Peyer's patch (tissue), 4 donors: ENCODE data around the gene CTR9. TPM values are rescaled to one million over a fixed set of nuclear protein-coding genes. Genes with fewer than 3 reads are reported as not detected.

Experiments used
- DNase-seq, 3 donors: peaks; one replicate each; pipeline ENCODE4 v3.0.0-alpha.2; 2017 to 2019
- H3K27ac ChIP-seq, 4 donors: fragments of 200-600 bp; sonication (generic); one replicate each; pipeline ENCODE4 v1.5.1; 2016 to 2019
- H3K27me3 ChIP-seq, 2 donors: fragments of 200-600 bp; sonication (generic); one replicate each; pipeline ENCODE4 v1.5.1; 2019
- H3K36me3 ChIP-seq, 3 donors: fragments of 200-600 bp; sonication (generic); one replicate each; pipeline ENCODE4 v1.5.1; 2016 to 2019
- H3K4me1 ChIP-seq, 4 donors: fragments of 200-600 bp; sonication (generic); one replicate each; pipeline ENCODE4 v1.5.1; 2016 to 2019
- H3K4me3 ChIP-seq, 4 donors: fragments of 200-600 bp; sonication (generic); 1 replicate in 3 of 4; 2 replicates in 1 of 4; pipeline ENCODE4 v1.5.1; 2016 to 2019; ENCODE audit warnings: mild to moderate bottlenecking in 1 of 4
- H3K9me3 ChIP-seq, 4 donors: fragments of 200-600 bp; sonication (generic); one replicate each; pipeline ENCODE4 v1.5.1; 2016 to 2019; ENCODE audit warnings: mild to moderate bottlenecking in 1 of 4
- CTCF ChIP-seq, 6 experiments: fragments of 450-650 bp in 4 of 6; fragments of 200-600 bp in 2 of 6; sonication (generic) in 1 of 6; IDR thresholded peaks; one replicate each; pipeline ENCODE4 v1.5.1; 2017 to 2019; ENCODE audit warnings: antibody characterized with exemption in 6 of 6, mild to moderate bottlenecking in 3 of 6, moderate library complexity in 1 of 6
- POLR2A ChIP-seq, 2 donors: fragments of 450-650 bp; IDR thresholded peaks; one replicate each; pipeline ENCODE4 v1.5.1; 2017; ENCODE audit warnings: antibody characterized with exemption in 2 of 2, mild to moderate bottlenecking in 2 of 2, moderate library complexity in 2 of 2
- total RNA-seq, 4 donors: library from RNA; depleted of rRNA; stranded (reverse); fragments of >200 nt; gene quantifications; one replicate each; pipeline ENCODE4 v1.1.0, GENCODE V29; 2016

CTR9 gene
- total RNA-seq, 4 donors from 2014 or later: 15.0 to 31.0 (median 22.4) TPM

DNA sequence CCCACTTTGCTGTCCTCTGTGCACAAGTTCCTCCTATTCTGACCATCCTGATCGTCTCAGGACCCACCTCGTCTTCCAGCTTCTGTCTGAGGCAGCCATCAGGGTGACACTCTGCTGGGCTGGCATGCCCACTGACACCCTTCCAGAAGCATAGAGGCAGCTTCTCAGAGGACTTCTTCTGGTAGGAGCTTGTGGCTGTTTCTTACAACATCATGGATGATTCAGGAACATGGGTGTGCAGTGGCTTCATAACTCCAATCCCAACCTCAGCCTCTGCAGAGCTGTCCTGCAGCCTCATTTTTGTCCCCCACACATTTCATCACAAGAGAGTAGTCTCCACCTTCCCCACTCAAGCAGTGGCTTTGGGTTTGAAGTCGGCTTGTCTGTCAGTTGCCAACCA lies 20.9 kb upstream of the CTR9 start:
- no peaks in the 10 kb centered on the region for H3K36me3 ChIP-seq
- no peaks in the 10 kb centered on the region for H3K9me3 ChIP-seq
- H3K4me1 ChIP-seq: no peaks in the 10 kb centered on the region
- no peaks in the 10 kb centered on the region for H3K27me3 ChIP-seq
- TF ChIP-seq POLR2A (IDR thresholded peaks at IDR 0.05): no peak
- no peak for TF ChIP-seq CTCF (IDR thresholded peaks at IDR 0.05)
- no peak for DNase-seq
- no peak overlapping the region for H3K4me3 ChIP-seq
- no peak overlapping the region for H3K27ac ChIP-seq

- no peaks in the 10 kb centered on the region for H3K27me3 ChIP-seq
- no peak for DNase-seq
- no peaks in the 10 kb centered on the region for H3K36me3 ChIP-seq
- no peak overlapping the region for H3K27ac ChIP-seq
- H3K9me3 ChIP-seq: no peaks in the 10 kb centered on the region
- no peak overlapping the region for H3K4me3 ChIP-seq
- TF ChIP-seq CTCF (IDR thresholded peaks at IDR 0.05) (no peak), POLR2A (IDR thresholded peaks at IDR 0.05) (no peak)
- H3K4me1 ChIP-seq: peaks cover 0 to 6% (median 2%) of the 10 kb centered on the region in 4 donors
Observed at GRCh38 chr11:10731064-10731680, 19.9 kb upstream of the CTR9 start.

DNA sequence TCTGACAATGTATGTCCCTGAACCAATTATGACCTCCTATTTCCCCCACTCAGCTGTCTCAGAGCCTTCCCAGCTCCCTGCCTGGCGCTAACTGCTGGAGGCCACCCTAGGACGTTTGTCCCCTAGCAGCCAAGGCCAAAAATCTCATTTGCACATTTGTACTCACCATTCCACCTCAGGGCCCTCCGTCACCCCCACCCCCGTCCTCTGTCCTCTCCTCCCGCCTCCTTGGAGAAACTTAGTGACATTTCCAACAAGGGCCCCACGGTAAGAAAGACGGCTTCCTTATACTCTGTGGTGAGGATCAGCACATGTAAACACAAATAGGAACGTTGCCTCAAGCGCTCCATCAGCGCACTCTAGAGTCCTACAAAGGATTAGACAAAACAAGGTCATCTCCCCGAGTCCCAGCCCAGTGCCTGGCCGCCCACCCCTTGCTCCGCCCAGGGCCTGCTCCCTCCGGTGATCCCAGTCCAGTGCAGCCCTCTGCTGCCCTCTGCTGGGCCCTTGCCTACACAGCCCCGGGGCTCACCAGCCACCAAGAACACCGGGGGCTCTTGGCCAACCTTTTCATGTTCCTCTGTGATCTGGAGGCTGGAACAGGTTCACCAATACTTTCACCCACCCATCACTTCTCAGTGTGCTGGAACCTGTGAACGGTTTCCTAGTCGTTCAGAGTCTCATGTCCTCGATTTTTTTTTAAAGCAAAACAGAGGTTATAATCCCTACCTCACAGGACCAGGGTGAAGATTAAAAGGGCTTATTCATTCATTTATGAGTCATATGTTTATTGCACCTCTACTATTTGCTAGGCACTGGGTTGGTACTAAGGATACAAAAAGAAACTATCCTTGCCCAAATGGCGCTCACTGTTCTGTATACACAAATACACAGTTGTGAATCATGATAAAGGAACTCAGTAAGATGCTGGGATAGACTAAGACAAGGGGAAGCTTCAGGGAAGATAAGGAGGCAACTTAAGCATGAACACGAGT lies 15.3 kb upstream of the CTR9 start:
- Histone ChIP-seq H3K27ac (peak overlapping the region; percentile 26 to 58 (median 40)), H3K4me3 (peak overlapping the region in 3 of 4 donors; percentile 3 to 7 (median 4)), H3K4me1 (peaks cover 0 to 8% (median 3%) of the 10 kb centered on the region in 4 donors), H3K36me3 (no peaks in the 10 kb centered on the region), H3K27me3 (no peaks in the 10 kb centered on the region), H3K9me3 (no peaks in the 10 kb centered on the region)
- TF ChIP-seq POLR2A (IDR thresholded peaks at IDR 0.05): peak in 1 of 2 donors; percentile 20
- peak; percentile 90 to 99 (median 98) for TF ChIP-seq CTCF (IDR thresholded peaks at IDR 0.05)
- peak; percentile 90 to 96 (median 94) for DNase-seq

DNA sequence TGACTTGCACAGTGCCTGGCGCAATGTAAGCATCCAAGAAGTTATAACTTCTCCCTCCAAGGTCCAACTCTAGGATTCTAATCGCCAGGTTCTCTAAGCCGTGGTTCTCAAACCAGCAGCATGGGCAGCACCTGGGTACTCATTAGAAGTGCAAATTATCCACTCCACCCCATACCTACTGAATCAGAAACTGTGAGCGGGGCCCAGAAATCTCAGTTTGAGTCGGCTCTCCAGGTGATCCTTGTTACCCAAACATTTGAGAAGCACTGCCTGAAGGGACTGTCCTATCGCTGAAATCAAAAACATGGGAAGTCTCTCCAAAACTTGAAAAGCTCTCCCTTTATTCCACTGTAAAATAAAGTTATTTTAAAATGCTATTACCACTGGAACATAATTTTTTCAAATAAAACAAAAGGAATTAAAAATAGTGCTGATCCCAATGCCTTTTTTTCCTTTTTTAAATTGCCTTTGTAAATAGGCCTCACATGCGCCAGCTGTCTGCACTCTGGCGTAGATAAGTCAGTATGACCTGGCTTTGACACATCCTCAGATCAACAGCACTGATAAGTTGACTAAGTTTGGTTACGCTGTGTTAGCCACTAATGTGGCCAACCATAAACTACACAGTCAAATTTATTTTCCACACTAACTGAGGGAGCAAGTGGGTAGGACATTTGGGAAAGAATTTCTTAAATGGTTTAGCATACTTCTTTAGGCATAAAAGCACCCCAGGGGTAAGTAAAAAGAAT lies 8.4 kb upstream of the CTR9 start:
- Histone ChIP-seq H3K9me3 (no peaks in the 10 kb centered on the region), H3K4me1 (peaks cover 0 to 16% (median 2%) of the 10 kb centered on the region in 4 donors), H3K4me3 (no peak overlapping the region), H3K36me3 (no peaks in the 10 kb centered on the region), H3K27ac (peak overlapping the region; percentile 25 to 63 (median 49)), H3K27me3 (no peaks in the 10 kb centered on the region)
- no peak for TF ChIP-seq POLR2A (IDR thresholded peaks at IDR 0.05)
- no peak for TF ChIP-seq CTCF (IDR thresholded peaks at IDR 0.05)
- peak in 1 of 3 donors; percentile 50 for DNase-seq

DNA sequence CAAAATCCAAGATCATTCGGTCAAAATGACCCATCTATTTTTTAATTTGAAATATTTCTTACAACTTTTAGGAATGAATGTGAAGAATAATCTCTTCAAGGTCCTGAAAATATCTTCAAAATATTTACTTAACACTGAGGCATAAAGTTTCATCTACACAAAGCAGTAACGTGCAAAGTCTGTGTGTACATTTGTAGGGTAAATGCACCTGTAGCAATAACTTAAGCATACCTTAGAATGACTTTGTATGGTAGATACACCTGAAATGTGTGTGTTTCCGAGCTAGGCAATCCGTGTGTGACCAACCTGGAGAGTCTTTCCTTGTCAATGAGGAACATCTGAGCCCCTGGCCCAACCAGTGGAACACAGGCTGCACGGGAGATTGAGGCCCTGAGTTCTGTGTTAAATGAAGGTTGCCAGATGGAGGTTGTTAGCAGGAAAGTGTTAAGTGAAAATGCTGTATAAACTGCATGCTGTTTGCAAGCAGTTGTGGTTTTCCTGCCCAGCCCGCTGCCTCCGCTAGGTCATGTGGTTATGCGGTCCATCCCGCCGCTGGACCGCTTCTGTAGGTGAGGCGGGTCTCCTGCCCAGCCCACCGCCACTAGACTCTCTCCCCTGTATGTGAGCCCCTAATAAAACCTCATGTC lies 7.6 kb upstream of the CTR9 start:
- peak in 2 of 3 donors; percentile 64 to 65 for DNase-seq
- Histone ChIP-seq H3K9me3 (no peaks in the 10 kb centered on the region), H3K4me1 (peaks cover 0 to 16% (median 2%) of the 10 kb centered on the region in 4 donors), H3K4me3 (peak overlapping the region in 1 of 4 donors; percentile 7), H3K27me3 (no peaks in the 10 kb centered on the region), H3K36me3 (no peaks in the 10 kb centered on the region), H3K27ac (peak overlapping the region in 3 of 4 donors; percentile 31 to 55 (median 37))
- no peak for TF ChIP-seq POLR2A (IDR thresholded peaks at IDR 0.05)
- no peak for TF ChIP-seq CTCF (IDR thresholded peaks at IDR 0.05)
